Measurements from ENCODE around the gene DHRS12.

DNA sequence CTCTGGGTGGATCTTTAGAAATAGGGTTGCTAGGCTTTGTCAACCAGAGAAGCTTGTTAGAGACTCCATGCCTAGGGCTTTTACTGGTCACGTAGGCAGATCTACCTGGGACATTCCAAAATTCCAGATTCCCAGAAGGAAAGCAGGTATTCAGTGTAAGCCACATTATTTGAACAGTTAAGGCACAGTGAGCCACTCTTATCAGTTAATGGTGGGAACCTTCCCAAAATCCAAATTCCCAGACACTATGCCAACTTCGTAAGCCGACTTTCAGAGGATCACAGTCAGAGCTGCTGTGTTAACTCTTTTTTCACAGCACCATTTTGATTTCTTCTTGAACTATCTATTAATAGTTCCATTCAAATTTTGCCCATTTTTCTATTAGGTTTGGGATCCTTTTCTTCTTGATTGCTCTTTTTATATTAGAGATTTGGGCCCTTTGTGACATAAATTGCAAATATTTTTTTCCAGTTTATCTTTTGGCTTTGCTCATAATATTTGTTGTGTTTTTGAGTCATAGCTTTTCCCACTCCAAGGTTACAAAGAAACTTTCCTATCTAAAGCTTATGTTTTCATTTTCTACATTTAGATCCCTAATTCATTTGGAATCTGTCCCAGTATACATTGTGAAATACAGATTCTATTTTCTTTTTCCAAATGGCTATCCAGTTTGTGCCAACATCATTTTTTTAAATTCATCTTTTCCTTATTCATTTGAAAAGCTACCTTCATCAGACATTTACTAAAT lies 77.3 kb downstream of the DHRS12 start:
- TF ChIP-seq POLR2A (IDR thresholded peaks at IDR 0.05) (no peak), POLR2AphosphoS5 (IDR thresholded peaks at IDR 0.05) (no peak)
- TF ChIP-seq, protein P1, sequence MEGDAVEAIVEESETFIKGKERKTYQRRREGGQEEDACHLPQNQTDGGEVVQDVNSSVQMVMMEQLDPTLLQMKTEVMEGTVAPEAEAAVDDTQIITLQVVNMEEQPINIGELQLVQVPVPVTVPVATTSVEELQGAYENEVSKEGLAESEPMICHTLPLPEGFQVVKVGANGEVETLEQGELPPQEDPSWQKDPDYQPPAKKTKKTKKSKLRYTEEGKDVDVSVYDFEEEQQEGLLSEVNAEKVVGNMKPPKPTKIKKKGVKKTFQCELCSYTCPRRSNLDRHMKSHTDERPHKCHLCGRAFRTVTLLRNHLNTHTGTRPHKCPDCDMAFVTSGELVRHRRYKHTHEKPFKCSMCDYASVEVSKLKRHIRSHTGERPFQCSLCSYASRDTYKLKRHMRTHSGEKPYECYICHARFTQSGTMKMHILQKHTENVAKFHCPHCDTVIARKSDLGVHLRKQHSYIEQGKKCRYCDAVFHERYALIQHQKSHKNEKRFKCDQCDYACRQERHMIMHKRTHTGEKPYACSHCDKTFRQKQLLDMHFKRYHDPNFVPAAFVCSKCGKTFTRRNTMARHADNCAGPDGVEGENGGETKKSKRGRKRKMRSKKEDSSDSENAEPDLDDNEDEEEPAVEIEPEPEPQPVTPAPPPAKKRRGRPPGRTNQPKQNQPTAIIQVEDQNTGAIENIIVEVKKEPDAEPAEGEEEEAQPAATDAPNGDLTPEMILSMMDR (IDR thresholded peaks at IDR 0.05 in 8 of 11, conservative IDR thresholded peaks at IDR 0.05 in 3 of 11) = no peak

Data from spleen (tissue), 7 donors.